Measurements from ENCODE around the gene VPS16.

Gene VPS16

GRCh38 chr20:2902818-2903217 is 62.3 kb downstream of the VPS16 start:
- Mint-ChIP-seq H3K4me3 (no peak overlapping the region), H3K27ac (no peak overlapping the region), H3K9me3 (no peaks in the 10 kb centered on the region), H3K36me3 (ENCODE audit: low read depth) (peaks cover 8% of the 10 kb centered on the region), H3K4me1 (ENCODE audit: low read depth) (peaks cover 19% of the 10 kb centered on the region), H3K27me3 (ENCODE audit: low read depth) (no peaks in the 10 kb centered on the region)

DNA sequence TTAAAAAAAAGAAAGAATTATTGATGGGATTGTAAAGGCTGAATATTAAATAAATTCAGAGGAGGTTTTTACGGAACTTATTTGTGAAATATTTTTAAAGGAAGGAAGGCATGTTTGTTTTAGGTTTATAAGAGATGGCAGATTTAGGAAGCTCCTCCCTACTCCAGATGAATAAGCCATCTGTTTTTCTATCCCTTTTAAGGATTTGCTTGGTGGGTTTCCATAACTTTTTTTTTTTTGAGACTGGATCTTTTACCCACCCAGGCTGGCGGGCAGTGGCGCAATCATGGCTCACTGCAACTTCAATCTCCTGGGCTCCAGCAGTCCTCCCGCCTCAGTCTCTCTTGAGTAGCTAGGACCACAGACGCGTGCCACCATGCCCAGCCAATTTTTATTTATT is 63.1 kb downstream of the VPS16 start:
- H3K4me1 Mint-ChIP-seq (ENCODE audit: low read depth) = peaks cover 19% of the 10 kb centered on the region
- H3K27ac Mint-ChIP-seq = no peak overlapping the region
- H3K9me3 Mint-ChIP-seq = no peaks in the 10 kb centered on the region
- H3K36me3 Mint-ChIP-seq (ENCODE audit: low read depth) = peaks cover 8% of the 10 kb centered on the region
- H3K4me3 Mint-ChIP-seq = no peak overlapping the region
- no peaks in the 10 kb centered on the region for H3K27me3 Mint-ChIP-seq (ENCODE audit: low read depth)

DNA sequence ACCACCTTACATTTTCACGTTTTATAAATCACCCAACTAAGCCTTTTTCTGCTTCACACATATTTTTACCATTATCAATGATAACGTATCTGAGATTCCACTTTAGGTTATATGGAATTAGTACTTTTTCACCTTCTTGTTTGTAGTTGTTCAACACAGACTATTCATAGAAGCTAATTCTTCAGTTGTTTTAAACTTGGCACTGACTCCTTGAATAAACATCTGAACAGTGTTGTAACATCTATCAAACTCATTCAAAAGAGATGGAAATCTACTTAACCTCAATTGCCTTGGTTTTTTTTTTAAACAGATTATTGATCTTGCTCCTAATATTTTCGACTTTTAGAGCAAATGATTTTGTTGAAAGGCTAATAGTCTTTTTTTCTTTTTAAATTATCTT is 67.0 kb downstream of the VPS16 start:
- Mint-ChIP-seq H3K9me3 (no peaks in the 10 kb centered on the region), H3K27ac (no peak overlapping the region), H3K4me3 (no peak overlapping the region), H3K27me3 (ENCODE audit: low read depth) (no peaks in the 10 kb centered on the region), H3K4me1 (ENCODE audit: low read depth) (peaks cover 1% of the 10 kb centered on the region), H3K36me3 (ENCODE audit: low read depth) (peaks cover 4% of the 10 kb centered on the region)

- H3K36me3 Mint-ChIP-seq (ENCODE audit: low read depth) = peaks cover 4% of the 10 kb centered on the region
- H3K9me3 Mint-ChIP-seq = no peaks in the 10 kb centered on the region
- peaks cover 1% of the 10 kb centered on the region for H3K4me1 Mint-ChIP-seq (ENCODE audit: low read depth)
- no peak overlapping the region for H3K27ac Mint-ChIP-seq
- no peak overlapping the region for H3K4me3 Mint-ChIP-seq
- H3K27me3 Mint-ChIP-seq (ENCODE audit: low read depth) = no peaks in the 10 kb centered on the region
Measured at GRCh38 chr20:2909953-2910352, 69.4 kb downstream of the VPS16 start.

DNA sequence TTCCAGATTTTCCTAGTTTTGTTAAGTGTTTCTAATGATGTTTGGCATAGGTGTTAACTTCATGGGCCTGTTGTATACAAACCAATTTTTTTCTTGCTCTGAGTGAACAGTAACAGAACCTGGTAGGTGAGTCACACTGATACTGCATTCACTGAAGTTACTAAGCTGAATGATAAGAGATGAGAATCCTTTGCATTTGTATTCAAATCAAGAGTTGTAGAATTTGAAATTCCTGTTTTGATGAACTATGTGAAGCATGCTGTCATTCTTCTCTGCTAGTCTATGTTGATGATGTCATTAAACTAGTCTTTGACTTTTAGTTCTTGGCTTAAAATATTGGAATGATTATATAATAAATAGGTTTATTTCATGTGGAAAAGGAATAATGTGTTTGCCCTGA is 70.7 kb downstream of the VPS16 start:
- Mint-ChIP-seq H3K27me3 (ENCODE audit: low read depth) (no peaks in the 10 kb centered on the region), H3K27ac (no peak overlapping the region), H3K4me3 (no peak overlapping the region), H3K36me3 (ENCODE audit: low read depth) (peaks cover 2% of the 10 kb centered on the region), H3K9me3 (no peaks in the 10 kb centered on the region), H3K4me1 (ENCODE audit: low read depth) (peaks cover 1% of the 10 kb centered on the region)

DNA sequence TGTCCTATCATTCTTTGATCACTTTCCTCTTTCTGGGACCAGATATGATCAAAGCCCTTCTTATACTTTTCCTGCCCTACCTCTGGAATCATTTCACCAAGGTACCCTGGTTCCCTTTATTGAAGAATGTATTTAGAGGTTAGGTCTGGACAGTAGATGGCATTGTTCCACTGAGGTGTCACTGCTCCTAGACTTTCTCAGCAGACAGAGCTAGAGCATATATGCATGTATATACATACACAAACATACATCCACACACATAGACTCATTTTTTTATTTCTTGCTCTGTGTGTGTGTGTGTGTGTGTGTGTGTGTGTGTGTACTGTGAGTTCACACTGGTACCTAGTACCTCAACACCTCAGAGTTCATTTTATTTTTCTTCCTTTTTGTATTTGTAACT is 73.6 kb downstream of the VPS16 start:
- H3K27me3 Mint-ChIP-seq (ENCODE audit: low read depth) = no peaks in the 10 kb centered on the region
- H3K4me1 Mint-ChIP-seq (ENCODE audit: low read depth) = peaks cover 6% of the 10 kb centered on the region
- no peak overlapping the region for H3K4me3 Mint-ChIP-seq
- no peak overlapping the region for H3K27ac Mint-ChIP-seq
- no peaks in the 10 kb centered on the region for H3K9me3 Mint-ChIP-seq
- H3K36me3 Mint-ChIP-seq (ENCODE audit: low read depth) = peaks cover 2% of the 10 kb centered on the region
